Natural killer cell (primary cell): ENCODE measurements around the gene KLHL25. TPM values are rescaled to one million over a fixed set of nuclear protein-coding genes. Genes with fewer than 3 reads are reported as not detected.
"Not testable (repeated sequence)": the region's sequence is repeated elsewhere in the genome, so short reads cannot be mapped to it uniquely, and the experiment has no call there.

Experiments used
- ATAC-seq, 3 donors: fragments of 150-1000 bp in 2 of 3; fragments of 200-7000 bp in 1 of 3; cut with Tn5 transposase; 1 replicate in 1 of 3; 2 replicates in 2 of 3; pipeline ENCODE4 v1.10.0; 2021; ENCODE audit warnings: mild to moderate bottlenecking in 2 of 3, moderate library complexity in 2 of 3
- DNase-seq, 2 donors: peaks; one replicate each; pipeline versions ENCODE4 v3.0.0 to v3.0.0-alpha.2; 2013 to 2021; ENCODE audit warnings: mixed read lengths in 1 of 2
- H3K27ac ChIP-seq: one replicate; pipeline ENCODE4 v1.5.1; 2013; ENCODE audit warnings: mild to moderate bottlenecking, low read length
- H3K27me3 ChIP-seq: one replicate; pipeline ENCODE4 v1.6.1; 2013; ENCODE audit warnings: low read length; ENCODE audit not compliant: control insufficient read depth, insufficient read depth
- H3K36me3 ChIP-seq: one replicate; pipeline ENCODE4 v1.6.1; 2013; ENCODE audit warnings: low read length; ENCODE audit not compliant: control insufficient read depth, insufficient read depth
- H3K4me1 ChIP-seq: one replicate; pipeline ENCODE4 v1.6.1; 2013; ENCODE audit warnings: low read length; ENCODE audit not compliant: control insufficient read depth, insufficient read depth
- H3K4me3 ChIP-seq: one replicate; pipeline ENCODE4 v1.5.1; 2013; ENCODE audit warnings: low read length
- H3K9me3 ChIP-seq: one replicate; pipeline ENCODE4 v1.6.1; 2013; ENCODE audit warnings: low read length; ENCODE audit not compliant: control insufficient read depth, insufficient read depth
- H3K27ac Mint-ChIP-seq, 2 donors: one replicate each; pipeline ENCODE4 v1.8.0; 2022; ENCODE audit warnings: mild to moderate bottlenecking in 2 of 2, mixed read lengths in 2 of 2, moderate library complexity in 1 of 2
- H3K27me3 Mint-ChIP-seq, 2 donors: one replicate each; pipeline ENCODE4 v1.8.0; 2022; ENCODE audit warnings: low read depth in 2 of 2, mixed read lengths in 2 of 2
- H3K36me3 Mint-ChIP-seq: one replicate; pipeline ENCODE4 v1.8.0; 2022; ENCODE audit warnings: mixed read lengths
- H3K4me1 Mint-ChIP-seq, 2 donors: one replicate each; pipeline ENCODE4 v1.8.0; 2022; ENCODE audit warnings: mixed read lengths in 2 of 2
- H3K4me3 Mint-ChIP-seq: one replicate; pipeline ENCODE4 v1.8.0; 2022; ENCODE audit warnings: mild to moderate bottlenecking, moderate library complexity, mixed read lengths
- H3K9me3 Mint-ChIP-seq, 2 donors: one replicate each; pipeline ENCODE4 v1.8.0; 2022; ENCODE audit warnings: mixed read lengths in 2 of 2
- WGBS: methylation state at CpG from one replicate; pipeline ENCODE4 v1.1.7; 2013; ENCODE audit warnings: missing lambda C conversion rate; ENCODE audit not compliant: insufficient coverage; 5-methylcytosine and 5-hydroxymethylcytosine counted together
- intact Hi-C: fragments of 100-400 bp; cut with micrococcal nuclease; formaldehyde crosslinking; loops from one replicate; pipeline ENCODE4 v1.14.2; 2022
- total RNA-seq, 4 donors: library from RNA; stranded (reverse); fragments of 120-200 nt in 1 of 4; gene quantifications; one replicate each; pipeline versions ENCODE4 v1.2.3 to v1.2.4, GENCODE V29; 2013 to 2022
- TF ChIP-seq, protein P1 (sequence below): fragments of 200-600 bp; IDR thresholded peaks from one replicate; pipeline ENCODE4 v1.8.0; 2022; ENCODE audit warnings: antibody characterized with exemption

The KLHL25 gene
- total RNA-seq, 3 donors from 2014 or later (not counting 1 experiment from before 2014, with no cell fraction given) = 6.5 to 16.2 (median 10.4) TPM

DNA sequence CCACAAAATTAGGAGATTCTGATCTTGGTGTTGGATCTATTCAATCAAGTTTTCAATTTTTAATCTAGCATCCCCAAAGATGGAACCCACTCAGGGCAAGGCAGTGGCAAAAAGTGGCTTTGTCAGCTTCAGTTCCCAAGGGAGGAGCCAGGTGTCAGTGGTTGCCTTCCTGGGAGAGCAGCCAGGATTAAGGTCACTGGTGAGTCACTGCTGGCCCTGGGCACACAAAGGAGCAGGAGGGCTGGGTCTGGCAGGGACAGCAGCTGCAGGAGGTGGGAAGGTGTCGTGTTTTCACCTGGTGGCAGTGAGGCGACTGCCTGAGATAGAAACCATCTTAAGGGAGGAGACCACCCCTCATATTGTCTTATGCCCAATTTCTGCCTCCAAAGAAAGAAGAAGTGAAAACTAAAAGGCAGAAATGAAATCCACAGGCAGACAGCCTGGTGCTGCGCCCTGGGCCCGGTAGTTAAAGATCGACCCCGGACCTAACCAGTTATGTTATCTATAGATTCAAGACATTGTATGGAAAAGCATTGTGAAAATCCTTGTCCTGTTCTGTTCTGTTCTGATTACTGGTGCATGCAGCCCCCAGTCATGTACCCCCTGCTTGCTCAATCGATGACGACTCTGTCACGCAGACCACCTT, 5.9 kb upstream of the KLHL25 start:
- H3K4me3 Mint-ChIP-seq = no peak overlapping the region

DNA sequence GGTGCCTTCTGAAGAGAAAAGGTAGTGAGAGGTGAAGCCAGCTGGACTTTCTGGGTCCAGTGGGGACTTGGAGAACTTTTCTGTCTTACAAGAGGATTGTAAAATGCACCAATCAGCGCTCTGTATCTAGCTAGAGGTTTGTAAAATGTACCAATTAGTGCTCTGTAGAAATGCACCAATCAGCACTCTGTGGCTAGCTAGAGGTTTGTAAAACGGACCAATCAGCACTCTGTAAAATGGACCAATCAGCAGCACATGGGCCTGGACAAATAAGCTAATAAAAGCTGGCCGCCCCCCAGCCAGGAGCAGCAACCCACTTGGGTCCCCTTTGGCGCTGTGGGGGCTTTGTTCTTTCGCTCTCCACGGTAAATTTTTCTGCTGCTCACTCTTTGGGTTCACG, 1.6 kb upstream of the KLHL25 start:
- not testable (repeated sequence) for H3K36me3 Mint-ChIP-seq, H3K27ac Mint-ChIP-seq, H3K9me3 Mint-ChIP-seq, ATAC-seq, H3K4me3 ChIP-seq, H3K36me3 ChIP-seq, H3K27me3 Mint-ChIP-seq, H3K4me3 Mint-ChIP-seq, DNase-seq, H3K27ac ChIP-seq, H3K27me3 ChIP-seq, H3K9me3 ChIP-seq
- H3K4me1 ChIP-seq = peaks cover 25% of the 10 kb centered on the region
- intact Hi-C loops = loop anchor here (10.0 kb wide), 1 partner anchor 62 kb away; no protein-coding TSS in a partner anchor
- WGBS = 94% methylated on average over 7 of the region's 7 CpGs
- peaks cover 25 to 30% of the 10 kb centered on the region in 2 donors for H3K4me1 Mint-ChIP-seq

More for the DNA sequence above, 5.9 kb upstream of the KLHL25 start:
- TF ChIP-seq, protein P1, sequence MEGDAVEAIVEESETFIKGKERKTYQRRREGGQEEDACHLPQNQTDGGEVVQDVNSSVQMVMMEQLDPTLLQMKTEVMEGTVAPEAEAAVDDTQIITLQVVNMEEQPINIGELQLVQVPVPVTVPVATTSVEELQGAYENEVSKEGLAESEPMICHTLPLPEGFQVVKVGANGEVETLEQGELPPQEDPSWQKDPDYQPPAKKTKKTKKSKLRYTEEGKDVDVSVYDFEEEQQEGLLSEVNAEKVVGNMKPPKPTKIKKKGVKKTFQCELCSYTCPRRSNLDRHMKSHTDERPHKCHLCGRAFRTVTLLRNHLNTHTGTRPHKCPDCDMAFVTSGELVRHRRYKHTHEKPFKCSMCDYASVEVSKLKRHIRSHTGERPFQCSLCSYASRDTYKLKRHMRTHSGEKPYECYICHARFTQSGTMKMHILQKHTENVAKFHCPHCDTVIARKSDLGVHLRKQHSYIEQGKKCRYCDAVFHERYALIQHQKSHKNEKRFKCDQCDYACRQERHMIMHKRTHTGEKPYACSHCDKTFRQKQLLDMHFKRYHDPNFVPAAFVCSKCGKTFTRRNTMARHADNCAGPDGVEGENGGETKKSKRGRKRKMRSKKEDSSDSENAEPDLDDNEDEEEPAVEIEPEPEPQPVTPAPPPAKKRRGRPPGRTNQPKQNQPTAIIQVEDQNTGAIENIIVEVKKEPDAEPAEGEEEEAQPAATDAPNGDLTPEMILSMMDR = no peak
- intact Hi-C loops = no loop called here
- H3K27me3 ChIP-seq = no peaks in the 10 kb centered on the region
- no peaks in the 10 kb centered on the region for H3K36me3 ChIP-seq
- no peak for ATAC-seq
- H3K4me1 Mint-ChIP-seq = peaks cover 2 to 4% of the 10 kb centered on the region in 2 donors
- 81% methylated on average over 8 of the region's 9 CpGs for WGBS
- H3K4me3 ChIP-seq = no peak overlapping the region
- peaks cover 0 to 8% of the 10 kb centered on the region in 2 donors for H3K27me3 Mint-ChIP-seq
- no peaks in the 10 kb centered on the region for H3K9me3 Mint-ChIP-seq
- H3K36me3 Mint-ChIP-seq = no peaks in the 10 kb centered on the region
- H3K4me1 ChIP-seq = no peaks in the 10 kb centered on the region
- no peak for DNase-seq
- no peaks in the 10 kb centered on the region for H3K9me3 ChIP-seq
- no peak overlapping the region for H3K27ac Mint-ChIP-seq
- no peak overlapping the region for H3K27ac ChIP-seq

DNA sequence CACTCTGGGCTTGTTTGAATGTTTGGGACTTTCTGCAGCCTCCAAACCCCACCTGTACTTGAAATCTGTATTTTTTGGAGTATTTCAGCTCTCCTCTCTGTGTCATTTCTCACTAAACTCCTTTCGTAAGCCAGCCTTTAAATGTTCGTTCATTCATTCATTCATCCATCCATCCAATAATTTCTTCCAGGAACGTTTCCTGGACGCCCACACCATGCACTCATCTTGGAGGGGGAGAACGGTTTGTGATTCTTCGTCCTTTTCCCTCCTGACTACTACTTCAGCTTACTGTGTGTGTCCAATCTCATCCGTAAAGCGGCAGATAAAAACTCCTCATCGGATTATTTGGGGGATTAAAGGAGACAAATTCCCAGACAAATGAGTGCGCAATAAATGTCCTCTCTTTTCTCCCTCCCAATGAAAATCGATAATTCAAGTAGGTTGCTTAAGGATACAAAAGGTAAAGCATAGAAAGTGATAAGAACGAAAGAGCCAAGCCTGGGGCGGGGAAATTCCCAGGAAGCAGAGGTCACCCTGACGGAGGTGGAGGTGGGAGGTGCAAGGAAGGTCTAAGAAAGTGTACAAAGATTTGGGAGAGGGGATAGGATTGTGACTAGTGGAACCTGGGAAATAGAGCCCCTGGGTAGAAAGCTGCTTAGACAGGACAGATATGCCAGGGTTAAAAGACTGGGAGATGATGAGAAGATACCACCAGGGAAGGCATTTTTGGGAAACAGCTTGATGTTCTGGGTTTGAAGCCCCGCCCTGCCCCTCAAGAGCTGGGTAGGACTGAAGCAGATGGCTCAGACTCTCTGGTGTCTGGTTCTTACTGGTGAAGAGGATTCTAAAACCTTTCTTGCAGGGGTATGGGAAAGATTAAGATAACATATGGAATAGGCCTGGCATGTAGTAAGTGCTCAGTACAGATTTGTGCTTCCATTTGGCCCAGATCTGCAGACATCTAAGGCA, 896 bp upstream of the KLHL25 start:
- peak overlapping the region; percentile 87 for H3K4me3 Mint-ChIP-seq
- H3K27me3 Mint-ChIP-seq = peaks cover 0 to 7% of the 10 kb centered on the region in 2 donors
- Histone ChIP-seq H3K9me3 (no peaks in the 10 kb centered on the region), H3K36me3 (no peaks in the 10 kb centered on the region), H3K4me1 (peaks cover 25% of the 10 kb centered on the region), H3K27ac (peak overlapping the region; percentile 23), H3K4me3 (peak overlapping the region; percentile 47), H3K27me3 (no peaks in the 10 kb centered on the region)
- ATAC-seq (no peak), DNase-seq (no peak)
- no peaks in the 10 kb centered on the region for H3K9me3 Mint-ChIP-seq
- H3K36me3 Mint-ChIP-seq = no peaks in the 10 kb centered on the region
- TF ChIP-seq, protein P1 = no peak
- intact Hi-C loops = loop anchor here (2.0 to 10.0 kb wide), 2 partner anchors 61 to 815 kb away; partner anchors contain the start of gene PDE8A
- peaks cover 25 to 30% of the 10 kb centered on the region in 2 donors for H3K4me1 Mint-ChIP-seq
- WGBS = 63% methylated on average over 12 of the region's 15 CpGs
- peak overlapping the region; percentile 72 to 88 for H3K27ac Mint-ChIP-seq
